ENCODE measurements around the gene ZBTB45. TPM values are rescaled to one million over a fixed set of nuclear protein-coding genes. Genes with fewer than 3 reads are reported as not detected.

The ZBTB45 gene
- total and polyA plus RNA-seq, 9 of the 15 experiments (the other 6 are each of a cell fraction or from before 2014, with no cell fraction given): 0.08 to 16.1 (median 1.8) TPM

DNA sequence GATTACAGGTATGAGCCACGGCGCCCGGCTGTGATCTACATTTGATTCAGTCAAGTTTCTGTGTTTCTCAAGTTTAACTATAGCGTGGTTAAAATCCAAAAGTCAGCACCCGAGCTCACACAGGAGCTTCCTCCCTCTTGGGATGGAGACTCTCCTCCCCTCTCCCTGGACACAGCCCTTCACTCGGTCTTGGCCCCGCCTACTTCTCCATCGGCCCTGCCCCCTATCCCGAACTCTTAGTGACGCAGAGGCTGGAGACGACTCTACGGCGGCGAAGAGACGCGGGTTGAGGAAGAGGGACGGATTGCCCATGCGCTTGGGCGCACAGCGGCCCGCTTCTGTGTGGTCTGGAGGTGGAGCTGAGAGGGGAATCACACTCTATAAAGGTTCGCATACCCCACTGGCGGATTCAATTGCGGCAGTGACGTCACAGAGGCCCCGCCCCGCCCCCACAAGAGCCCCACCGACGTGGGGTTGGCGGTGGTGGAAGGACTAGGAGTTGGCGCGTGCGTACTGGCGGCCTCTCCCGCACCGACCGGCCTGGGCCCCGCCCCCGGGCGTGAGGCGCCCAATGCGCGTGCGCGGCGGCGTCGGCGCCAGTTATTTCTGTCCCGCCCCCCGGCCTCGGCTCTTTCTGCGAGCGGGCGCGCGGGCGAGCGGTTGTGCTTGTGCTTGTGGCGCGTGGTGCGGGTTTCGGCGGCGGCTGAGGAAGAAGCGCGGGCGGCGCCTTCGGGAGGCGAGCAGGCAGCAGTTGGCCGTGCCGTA lies 24.4 kb upstream of the ZBTB45 start, which contains the start of gene TRIM28 (continued):
- TF ChIP-seq, protein P1, sequence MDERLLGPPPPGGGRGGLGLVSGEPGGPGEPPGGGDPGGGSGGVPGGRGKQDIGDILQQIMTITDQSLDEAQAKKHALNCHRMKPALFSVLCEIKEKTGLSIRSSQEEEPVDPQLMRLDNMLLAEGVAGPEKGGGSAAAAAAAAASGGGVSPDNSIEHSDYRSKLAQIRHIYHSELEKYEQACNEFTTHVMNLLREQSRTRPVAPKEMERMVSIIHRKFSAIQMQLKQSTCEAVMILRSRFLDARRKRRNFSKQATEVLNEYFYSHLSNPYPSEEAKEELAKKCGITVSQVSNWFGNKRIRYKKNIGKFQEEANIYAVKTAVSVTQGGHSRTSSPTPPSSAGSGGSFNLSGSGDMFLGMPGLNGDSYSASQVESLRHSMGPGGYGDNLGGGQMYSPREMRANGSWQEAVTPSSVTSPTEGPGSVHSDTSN (CRISPR knock-in tag; IDR thresholded peaks at IDR 0.05; ENCODE audit: low read depth): no peak
- TF ChIP-seq, protein P1 (tag; conservative IDR thresholded peaks at IDR 0.05; ENCODE audit: low read depth): no peak
- TF ChIP-seq, protein P2, sequence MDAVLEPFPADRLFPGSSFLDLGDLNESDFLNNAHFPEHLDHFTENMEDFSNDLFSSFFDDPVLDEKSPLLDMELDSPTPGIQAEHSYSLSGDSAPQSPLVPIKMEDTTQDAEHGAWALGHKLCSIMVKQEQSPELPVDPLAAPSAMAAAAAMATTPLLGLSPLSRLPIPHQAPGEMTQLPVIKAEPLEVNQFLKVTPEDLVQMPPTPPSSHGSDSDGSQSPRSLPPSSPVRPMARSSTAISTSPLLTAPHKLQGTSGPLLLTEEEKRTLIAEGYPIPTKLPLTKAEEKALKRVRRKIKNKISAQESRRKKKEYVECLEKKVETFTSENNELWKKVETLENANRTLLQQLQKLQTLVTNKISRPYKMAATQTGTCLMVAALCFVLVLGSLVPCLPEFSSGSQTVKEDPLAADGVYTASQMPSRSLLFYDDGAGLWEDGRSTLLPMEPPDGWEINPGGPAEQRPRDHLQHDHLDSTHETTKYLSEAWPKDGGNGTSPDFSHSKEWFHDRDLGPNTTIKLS (IDR thresholded peaks at IDR 0.05; ENCODE audit: borderline replicate concordance, low read depth): no peak; the same call in 1 of the 2 replicates
- TF ChIP-seq ZNF324 (CRISPR knock-in tag; IDR thresholded peaks at IDR 0.05) (no peak), RFX5 (IDR thresholded peaks at IDR 0.05; ENCODE audit: low read depth, low read length) (peak; percentile 50), SP1 (CRISPR knock-in tag; IDR thresholded peaks at IDR 0.05) (peak; percentile 93), NR3C1 (CRISPR knock-in tag; IDR thresholded peaks at IDR 0.05) (no peak), BRD4 (IDR thresholded peaks at IDR 0.05) (no peak), GTF2F1 (IDR thresholded peaks at IDR 0.05; ENCODE audit: low read depth, low read length) (peak; percentile 94), MBD2 (IDR thresholded peaks at IDR 0.05; ENCODE audit: borderline replicate concordance, low read depth) (peak; percentile 64; the same call in 1 of the 2 replicates), ZNF445 (CRISPR knock-in tag; IDR thresholded peaks at IDR 0.05; ENCODE audit: low read depth) (no peak), ARID1B (IDR thresholded peaks at IDR 0.05) (peak; percentile 49; the same call in 1 of the 2 replicates), FOXA3 (CRISPR knock-in tag; conservative IDR thresholded peaks at IDR 0.05 in 1 of 2, IDR thresholded peaks at IDR 0.05 in 1 of 2) (no peak), BCL6 (CRISPR knock-in tag; IDR thresholded peaks at IDR 0.05) (no peak), RBFOX2 (IDR thresholded peaks at IDR 0.05; ENCODE audit: low read depth, low read length) (peak; percentile 96), ZNF431 (CRISPR knock-in tag; IDR thresholded peaks at IDR 0.05) (no peak), MYC (IDR thresholded peaks at IDR 0.05; ENCODE audit: low read depth, low read length) (peak; percentile 97), MYC (CRISPR knock-in tag; IDR thresholded peaks at IDR 0.05; ENCODE audit: borderline replicate concordance, low read depth) (no peak), MTA3 (IDR thresholded peaks at IDR 0.05; ENCODE audit: borderline replicate concordance) (0 out of 2 replicates have a peak, but pooled peaks have one; percentile 21)
- TF ChIP-seq, protein P3, sequence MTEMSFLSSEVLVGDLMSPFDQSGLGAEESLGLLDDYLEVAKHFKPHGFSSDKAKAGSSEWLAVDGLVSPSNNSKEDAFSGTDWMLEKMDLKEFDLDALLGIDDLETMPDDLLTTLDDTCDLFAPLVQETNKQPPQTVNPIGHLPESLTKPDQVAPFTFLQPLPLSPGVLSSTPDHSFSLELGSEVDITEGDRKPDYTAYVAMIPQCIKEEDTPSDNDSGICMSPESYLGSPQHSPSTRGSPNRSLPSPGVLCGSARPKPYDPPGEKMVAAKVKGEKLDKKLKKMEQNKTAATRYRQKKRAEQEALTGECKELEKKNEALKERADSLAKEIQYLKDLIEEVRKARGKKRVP (CRISPR knock-in tag; IDR thresholded peaks at IDR 0.05): no peak; the same call in 1 of the 2 replicates
- TF ChIP-seq, protein P4, sequence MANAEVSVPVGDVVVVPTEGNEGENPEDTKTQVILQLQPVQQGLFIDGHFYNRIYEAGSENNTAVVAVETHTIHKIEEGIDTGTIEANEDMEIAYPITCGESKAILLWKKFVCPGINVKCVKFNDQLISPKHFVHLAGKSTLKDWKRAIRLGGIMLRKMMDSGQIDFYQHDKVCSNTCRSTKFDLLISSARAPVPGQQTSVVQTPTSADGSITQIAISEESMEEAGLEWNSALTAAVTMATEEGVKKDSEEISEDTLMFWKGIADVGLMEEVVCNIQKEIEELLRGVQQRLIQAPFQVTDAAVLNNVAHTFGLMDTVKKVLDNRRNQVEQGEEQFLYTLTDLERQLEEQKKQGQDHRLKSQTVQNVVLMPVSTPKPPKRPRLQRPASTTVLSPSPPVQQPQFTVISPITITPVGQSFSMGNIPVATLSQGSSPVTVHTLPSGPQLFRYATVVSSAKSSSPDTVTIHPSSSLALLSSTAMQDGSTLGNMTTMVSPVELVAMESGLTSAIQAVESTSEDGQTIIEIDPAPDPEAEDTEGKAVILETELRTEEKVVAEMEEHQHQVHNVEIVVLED (CRISPR knock-in tag; IDR thresholded peaks at IDR 0.05): peak; percentile 40

Measured in K562 (cell line).